OCI-LY1 (cell line): ENCODE measurements around the gene LMO3.

ENCODE experiments used
- EZH2 ChIP-seq: fragments of 200-600 bp; sonication (generic), shearing (Covaris generic); IDR thresholded peaks from 2 replicates; pipeline ENCODE4 v1.8.0; 2017; ENCODE audit warnings: borderline replicate concordance, mixed run types, mild to moderate bottlenecking, antibody characterized with exemption, low read length, moderate library complexity, mixed read lengths
- TF ChIP-seq, protein P1 (sequence below): fragments of 200-600 bp; sonication (generic), shearing (Covaris generic); IDR thresholded peaks from 2 replicates; pipeline ENCODE4 v1.5.1; 2017; ENCODE audit warnings: mild to moderate bottlenecking, antibody characterized with exemption, low read length, moderate library complexity, mixed read lengths

DNA sequence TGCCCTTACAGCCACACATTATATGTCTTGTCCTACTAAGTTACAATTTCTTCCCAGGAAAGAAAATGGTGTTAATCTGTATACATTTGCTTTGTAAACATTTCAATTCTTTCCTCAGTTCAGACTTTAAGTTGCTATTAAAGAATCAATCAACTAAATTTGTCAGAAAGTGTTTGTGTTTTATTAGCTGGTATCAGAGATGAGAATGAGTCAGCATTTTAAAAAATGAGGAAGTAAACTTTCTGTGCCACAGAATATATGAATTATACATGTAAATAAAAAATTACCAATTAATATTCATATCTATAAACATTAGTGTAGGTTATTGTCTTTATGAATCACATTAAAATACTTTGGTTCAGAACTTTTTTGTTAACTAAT, 82.0 kb downstream of the LMO3 start:
- TF ChIP-seq, protein P1, sequence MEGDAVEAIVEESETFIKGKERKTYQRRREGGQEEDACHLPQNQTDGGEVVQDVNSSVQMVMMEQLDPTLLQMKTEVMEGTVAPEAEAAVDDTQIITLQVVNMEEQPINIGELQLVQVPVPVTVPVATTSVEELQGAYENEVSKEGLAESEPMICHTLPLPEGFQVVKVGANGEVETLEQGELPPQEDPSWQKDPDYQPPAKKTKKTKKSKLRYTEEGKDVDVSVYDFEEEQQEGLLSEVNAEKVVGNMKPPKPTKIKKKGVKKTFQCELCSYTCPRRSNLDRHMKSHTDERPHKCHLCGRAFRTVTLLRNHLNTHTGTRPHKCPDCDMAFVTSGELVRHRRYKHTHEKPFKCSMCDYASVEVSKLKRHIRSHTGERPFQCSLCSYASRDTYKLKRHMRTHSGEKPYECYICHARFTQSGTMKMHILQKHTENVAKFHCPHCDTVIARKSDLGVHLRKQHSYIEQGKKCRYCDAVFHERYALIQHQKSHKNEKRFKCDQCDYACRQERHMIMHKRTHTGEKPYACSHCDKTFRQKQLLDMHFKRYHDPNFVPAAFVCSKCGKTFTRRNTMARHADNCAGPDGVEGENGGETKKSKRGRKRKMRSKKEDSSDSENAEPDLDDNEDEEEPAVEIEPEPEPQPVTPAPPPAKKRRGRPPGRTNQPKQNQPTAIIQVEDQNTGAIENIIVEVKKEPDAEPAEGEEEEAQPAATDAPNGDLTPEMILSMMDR: no peak
- no peak for TF ChIP-seq EZH2
